ENCODE measurements around the gene STAC3. TPM values are rescaled to one million over a fixed set of nuclear protein-coding genes. Genes with fewer than 3 reads are reported as not detected.

STAC3 gene
- total and polyA plus RNA-seq, 2 of the 13 experiments (the other 11 are each of a cell fraction or from before 2014, with no cell fraction given): 0.18 to 0.22 TPM

- TF ChIP-seq CTCF (CRISPR knock-in tag; IDR thresholded peaks at IDR 0.05) (peak; percentile 85), NR0B2 (CRISPR knock-in tag; IDR thresholded peaks at IDR 0.05) (no peak), TRIM24 (CRISPR knock-in tag; IDR thresholded peaks at IDR 0.05) (no peak), ZNF225 (CRISPR knock-in tag; IDR thresholded peaks at IDR 0.05) (no peak), ZNF687 (CRISPR knock-in tag; IDR thresholded peaks at IDR 0.05) (peak; percentile 41), ZNF710 (CRISPR knock-in tag; IDR thresholded peaks at IDR 0.05; ENCODE audit: borderline replicate concordance) (no peak), CREBL2 (CRISPR knock-in tag; IDR thresholded peaks at IDR 0.05; ENCODE audit: borderline replicate concordance) (no peak), KAT8 (CRISPR knock-in tag; IDR thresholded peaks at IDR 0.05) (0 out of 2 replicates have a peak, but pooled peaks have one; percentile 16), JUND (CRISPR knock-in tag; IDR thresholded peaks at IDR 0.05) (no peak), ELF1 (CRISPR knock-in tag; IDR thresholded peaks at IDR 0.05) (no peak), HMG20A (CRISPR knock-in tag; IDR thresholded peaks at IDR 0.05; ENCODE audit: borderline replicate concordance) (no peak), ERF (CRISPR knock-in tag; IDR thresholded peaks at IDR 0.05) (no peak), BRF2 (CRISPR knock-in tag; IDR thresholded peaks at IDR 0.05) (no peak), ZNF580 (CRISPR knock-in tag; IDR thresholded peaks at IDR 0.05; ENCODE audit: borderline replicate concordance, low read depth) (no peak), MXI1 (IDR thresholded peaks at IDR 0.05; ENCODE audit: borderline replicate concordance, low read depth, low read length) (no peak), MAF1 (CRISPR knock-in tag; IDR thresholded peaks at IDR 0.05; ENCODE audit: borderline replicate concordance) (no peak), ZNF510 (CRISPR knock-in tag; IDR thresholded peaks at IDR 0.05; ENCODE audit: low read depth) (0 out of 2 replicates have a peak, but pooled peaks have one; percentile 10), ZKSCAN5 (CRISPR knock-in tag; IDR thresholded peaks at IDR 0.05) (no peak), RFXAP (CRISPR knock-in tag; IDR thresholded peaks at IDR 0.05; ENCODE audit: borderline replicate concordance) (no peak)
Measured at GRCh38 chr12:57243521-57244311, 7.3 kb downstream of the STAC3 start (continued).
